Ishikawa (cell line): ENCODE data around the gene PRR35.

Source experiments
- CEBPB ChIP-seq: IDR thresholded peaks from 2 replicates; pipeline ENCODE4 v1.6.1; 2012
- CREB1 ChIP-seq: IDR thresholded peaks from 2 replicates; pipeline ENCODE4 v1.6.1; 2012; ENCODE audit warnings: low read depth
- EGR1 ChIP-seq: IDR thresholded peaks from 2 replicates; pipeline ENCODE4 v1.6.1; 2012
- EP300 ChIP-seq: IDR thresholded peaks from 2 replicates; pipeline ENCODE4 v1.6.1; 2012; ENCODE audit warnings: borderline replicate concordance
- FOXM1 ChIP-seq: IDR thresholded peaks from 2 replicates; pipeline ENCODE4 v1.6.1; 2012; ENCODE audit warnings: low read depth, borderline replicate concordance
- NFIC ChIP-seq: IDR thresholded peaks from 2 replicates; pipeline ENCODE4 v1.6.1; 2012
- RAD21 ChIP-seq: IDR thresholded peaks from 2 replicates; pipeline ENCODE4 v1.6.1; 2012; ENCODE audit warnings: low read depth
- REST ChIP-seq: IDR thresholded peaks from 2 replicates; pipeline ENCODE4 v1.6.1; 2012; ENCODE audit warnings: low read depth, mild to moderate bottlenecking
- TCF12 ChIP-seq: IDR thresholded peaks from 2 replicates; pipeline ENCODE4 v1.6.1; 2012; ENCODE audit warnings: low read depth
- TEAD4 ChIP-seq: IDR thresholded peaks from 2 replicates; pipeline ENCODE4 v1.6.1; 2012
- USF1 ChIP-seq: IDR thresholded peaks from 2 replicates; pipeline ENCODE4 v1.6.1; 2012
- YY1 ChIP-seq: IDR thresholded peaks from 2 replicates; pipeline ENCODE4 v1.6.1; 2012; ENCODE audit warnings: low read depth
- ZBTB7A ChIP-seq: IDR thresholded peaks from 2 replicates; pipeline ENCODE4 v1.6.1; 2012; ENCODE audit warnings: low read depth
- TF ChIP-seq, protein P1 (sequence below): IDR thresholded peaks from 2 replicates; pipeline ENCODE4 v1.6.1; 2012

The PRR35 gene

DNA sequence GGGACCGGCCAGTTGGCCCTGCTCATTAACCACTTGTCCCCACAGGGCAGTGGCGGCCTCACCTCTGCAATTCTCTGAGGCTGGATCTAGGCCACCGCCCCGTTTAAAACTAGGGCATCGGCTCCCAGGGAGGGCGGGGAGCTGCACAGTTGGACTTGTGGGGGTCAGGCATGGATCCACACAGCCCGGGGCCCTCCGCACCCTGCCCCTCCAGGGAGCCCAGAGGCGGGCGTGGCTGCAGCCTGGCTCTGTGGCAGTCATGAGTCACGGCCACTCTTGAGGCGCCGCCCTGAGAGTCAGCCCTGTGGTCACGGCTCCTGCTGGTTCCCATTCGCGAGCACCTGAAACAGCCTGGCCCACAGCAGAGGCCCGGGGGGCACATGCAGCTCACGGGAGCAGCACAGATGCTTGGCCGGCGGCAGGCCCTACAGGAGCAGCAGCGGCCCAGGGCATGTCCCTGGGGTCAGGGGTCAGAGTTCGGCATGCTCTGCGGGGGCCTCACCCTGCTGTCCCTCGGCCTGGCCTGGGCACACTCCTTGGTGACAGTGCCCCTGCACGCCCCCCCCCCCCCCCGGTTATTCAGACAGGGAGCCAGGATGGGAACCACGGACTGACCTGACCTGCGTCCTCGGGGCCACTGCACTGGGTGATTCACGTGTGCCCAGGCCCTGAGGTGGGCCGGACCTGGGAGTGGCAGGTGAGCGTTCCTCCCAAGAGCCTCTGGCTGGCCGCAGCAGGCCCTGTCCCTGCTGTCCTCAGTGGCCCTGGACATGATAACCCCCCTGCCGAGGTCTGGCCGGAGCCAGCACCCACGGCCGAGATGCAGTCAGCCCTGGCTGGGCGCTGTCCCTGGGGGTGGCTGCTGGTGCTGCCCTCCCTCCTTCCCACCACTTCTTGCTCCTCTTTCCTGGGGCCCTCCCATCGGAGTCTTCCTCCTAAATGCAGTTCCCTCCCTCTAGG lies 24.5 kb upstream of the PRR35 start:
- TF ChIP-seq TCF12: no peak
- TF ChIP-seq EGR1: no peak
- no peak for TF ChIP-seq YY1
- TF ChIP-seq REST: no peak
- no peak for TF ChIP-seq CREB1
- TF ChIP-seq TEAD4: no peak
- TF ChIP-seq, protein P1, sequence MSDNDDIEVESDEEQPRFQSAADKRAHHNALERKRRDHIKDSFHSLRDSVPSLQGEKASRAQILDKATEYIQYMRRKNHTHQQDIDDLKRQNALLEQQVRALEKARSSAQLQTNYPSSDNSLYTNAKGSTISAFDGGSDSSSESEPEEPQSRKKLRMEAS: no peak
- TF ChIP-seq EP300: no peak
- TF ChIP-seq RAD21: no peak
- TF ChIP-seq USF1: no peak
- no peak for TF ChIP-seq NFIC

- TF ChIP-seq ZBTB7A (no peak), RAD21 (no peak), CREB1 (no peak), REST (no peak), FOXM1 (no peak), YY1 (no peak), EP300 (no peak), NFIC (no peak), USF1 (no peak), CEBPB (no peak)
Observed at GRCh38 chr16:536746-537145, 23.4 kb upstream of the PRR35 start.

- TF ChIP-seq EP300: no peak
- no peak for TF ChIP-seq YY1
- no peak for TF ChIP-seq EGR1
- no peak for TF ChIP-seq ZBTB7A
- no peak for TF ChIP-seq TEAD4
Observed at GRCh38 chr16:537415-538335, 22.5 kb upstream of the PRR35 start.

GRCh38 chr16:539901-540530 lies 20.2 kb upstream of the PRR35 start:
- TF ChIP-seq TCF12: no peak
- TF ChIP-seq ZBTB7A: no peak

- TF ChIP-seq ZBTB7A: no peak
- no peak for TF ChIP-seq EP300
- no peak for TF ChIP-seq NFIC
- no peak for TF ChIP-seq YY1
- TF ChIP-seq, protein P1: no peak
- no peak for TF ChIP-seq TEAD4
Observed at GRCh38 chr16:540645-541340, 19.4 kb upstream of the PRR35 start.
